Stimulated activated CD4-positive, alpha-beta T cell treated with anti-CD3 and anti-CD28 coated beads, Interleukin-1b, Interleukin-23, amount 100 ng/mL, for 24 hours (primary cell): ENCODE data around the gene CAMTA1.

Source experiments
- DNase-seq, 4 experiments: peaks; one replicate each; pipeline ENCODE4 v3.0.0-alpha.2; 2020; ENCODE audit warnings: low read depth in 4 of 4, low spot score in 1 of 4

CAMTA1 gene

GRCh38 chr1:7293702-7294629 is 508.7 kb downstream of the CAMTA1 start:
- no peak for DNase-seq

- DNase-seq: no peak
These were observed 509.4 kb downstream of the CAMTA1 start for GRCh38 chr1:7294636-7295035.

DNA sequence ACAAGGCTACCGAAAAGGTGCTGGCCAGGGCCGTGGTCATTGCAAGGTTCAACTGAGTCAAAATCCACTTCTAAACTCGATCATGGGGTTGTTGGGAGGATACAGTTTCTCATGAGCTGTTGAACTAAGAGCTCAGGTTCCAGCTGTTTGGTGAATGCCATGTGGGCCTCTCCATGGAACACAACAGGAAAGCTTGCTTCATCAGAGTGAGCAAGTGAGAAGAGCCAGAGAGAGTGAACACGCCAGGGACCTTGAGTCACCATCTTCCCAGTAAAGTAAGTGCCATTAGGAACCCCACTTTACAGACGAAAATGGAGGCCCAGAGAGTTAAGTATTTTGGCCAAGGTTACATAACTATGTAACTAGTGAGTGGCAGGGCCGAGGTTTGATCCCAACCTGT is 510.7 kb downstream of the CAMTA1 start:
- DNase-seq: no peak

DNA sequence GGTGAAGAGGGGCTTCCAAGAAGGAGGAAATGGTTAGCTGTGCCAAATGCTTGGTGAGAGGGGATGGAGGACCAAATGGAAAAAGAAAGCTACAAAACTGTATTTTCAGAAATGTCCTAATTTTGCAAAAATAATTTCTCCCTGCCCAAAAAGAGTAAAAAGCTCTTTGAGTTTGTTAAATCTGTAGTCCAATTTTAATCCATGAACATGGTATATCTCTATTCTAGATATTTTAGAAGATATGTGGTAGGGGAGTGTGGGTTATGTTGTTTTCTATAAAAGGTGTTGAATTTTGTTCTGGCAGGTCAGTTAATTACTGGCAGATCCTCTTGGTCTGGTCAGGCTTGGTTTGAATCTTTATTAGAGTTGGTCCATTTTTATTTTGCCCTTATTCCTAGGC is 511.7 kb downstream of the CAMTA1 start:
- no peak for DNase-seq

- DNase-seq: no peak
These were observed 512.9 kb downstream of the CAMTA1 start for GRCh38 chr1:7298145-7298544.

GRCh38 chr1:7298749-7299151 is 513.5 kb downstream of the CAMTA1 start:
- no peak for DNase-seq

GRCh38 chr1:7299329-7299799 is 514.1 kb downstream of the CAMTA1 start:
- DNase-seq: no peak

GRCh38 chr1:7299994-7300393 is 514.7 kb downstream of the CAMTA1 start:
- DNase-seq: no peak

GRCh38 chr1:7300893-7301663 is 515.8 kb downstream of the CAMTA1 start:
- DNase-seq: no peak

DNA sequence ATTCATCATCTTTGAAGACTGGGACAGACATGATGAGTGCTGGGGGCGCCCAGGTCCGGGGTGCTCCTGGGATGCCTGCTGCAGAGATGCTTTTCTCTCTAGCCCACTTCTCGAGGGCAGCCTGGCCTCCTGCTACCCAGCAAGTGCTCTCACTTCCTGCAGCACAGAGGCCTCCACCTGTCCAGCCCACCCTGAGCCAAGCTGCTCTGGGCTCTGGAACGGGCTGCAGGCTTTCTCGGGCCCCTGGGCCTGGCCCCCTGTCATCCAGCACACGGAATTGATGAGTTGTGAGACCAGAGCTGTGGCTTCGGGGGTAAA is 516.4 kb downstream of the CAMTA1 start:
- DNase-seq: no peak

DNA sequence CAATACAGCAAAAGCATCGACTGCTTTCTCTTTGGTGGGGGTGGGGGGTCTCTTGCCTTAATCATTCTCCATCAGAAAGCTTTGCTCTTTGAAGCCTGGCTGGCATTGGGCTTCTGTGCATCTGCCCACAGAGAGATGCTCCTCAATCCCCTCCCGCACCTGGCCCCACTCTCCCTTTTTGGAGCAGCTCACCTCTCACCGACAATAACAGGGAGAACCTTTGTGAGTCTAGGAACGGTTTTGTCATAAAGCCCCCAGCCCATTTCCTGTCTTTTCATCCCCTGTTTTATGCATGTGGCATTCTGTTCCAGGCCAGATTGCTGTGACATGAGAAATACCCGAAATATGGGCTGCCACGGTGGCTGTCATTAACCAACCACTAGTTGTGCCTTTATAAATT is 516.9 kb downstream of the CAMTA1 start:
- DNase-seq: no peak

DNA sequence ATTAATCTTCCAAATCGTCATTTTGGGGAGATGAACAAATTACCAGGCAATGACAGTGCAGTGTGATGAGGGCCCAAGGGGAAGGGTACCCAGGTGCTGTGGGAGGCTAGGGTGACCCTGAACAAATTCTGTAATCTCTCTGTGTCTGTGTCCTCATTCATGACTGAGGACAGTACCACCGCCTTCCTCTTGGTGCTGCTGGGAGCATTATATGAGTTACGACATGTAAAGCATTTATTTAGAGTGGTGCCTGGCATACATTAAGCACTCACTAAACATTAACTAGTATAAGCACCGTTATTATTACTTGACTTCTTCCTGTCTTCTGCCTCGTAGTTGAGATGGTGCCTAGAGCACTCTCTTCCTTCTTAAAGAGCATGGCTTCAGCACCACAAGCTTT is 517.6 kb downstream of the CAMTA1 start:
- no peak for DNase-seq

DNA sequence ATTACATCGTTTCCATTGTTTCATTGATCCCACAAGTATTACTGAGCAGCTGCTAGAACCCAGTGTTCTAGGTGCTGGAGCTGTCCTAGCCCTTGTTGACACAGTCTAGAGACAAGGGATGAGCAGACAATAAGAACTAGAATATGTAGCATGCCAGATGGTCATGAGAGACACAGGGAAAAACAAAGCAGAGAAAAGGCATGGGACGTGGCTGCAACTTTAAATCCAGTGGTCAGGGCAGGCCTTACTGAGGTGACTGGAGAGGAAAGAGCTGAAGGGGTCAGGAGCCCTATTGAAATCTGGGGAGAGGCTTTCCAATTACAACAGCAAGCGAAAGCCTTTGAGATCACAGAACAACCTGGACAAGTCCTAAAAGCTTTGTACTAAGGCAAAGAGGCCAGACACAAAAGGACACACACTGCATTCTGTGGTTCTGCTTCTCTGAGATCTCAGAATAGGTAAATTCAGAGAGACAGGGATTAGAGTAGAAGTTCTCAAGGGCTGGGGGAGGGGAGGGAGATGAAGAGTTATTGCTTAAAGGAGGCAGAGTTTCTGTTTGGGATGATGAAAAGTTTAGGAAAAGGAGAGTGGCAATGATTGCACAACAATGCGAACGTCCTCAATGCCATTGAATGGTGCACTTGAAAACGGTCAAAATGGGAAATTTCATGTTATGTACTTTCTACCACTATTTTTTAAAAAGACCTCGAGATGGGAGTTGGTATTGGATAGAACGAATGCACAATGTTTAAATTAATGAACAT is 518.5 kb downstream of the CAMTA1 start:
- no peak for DNase-seq

DNA sequence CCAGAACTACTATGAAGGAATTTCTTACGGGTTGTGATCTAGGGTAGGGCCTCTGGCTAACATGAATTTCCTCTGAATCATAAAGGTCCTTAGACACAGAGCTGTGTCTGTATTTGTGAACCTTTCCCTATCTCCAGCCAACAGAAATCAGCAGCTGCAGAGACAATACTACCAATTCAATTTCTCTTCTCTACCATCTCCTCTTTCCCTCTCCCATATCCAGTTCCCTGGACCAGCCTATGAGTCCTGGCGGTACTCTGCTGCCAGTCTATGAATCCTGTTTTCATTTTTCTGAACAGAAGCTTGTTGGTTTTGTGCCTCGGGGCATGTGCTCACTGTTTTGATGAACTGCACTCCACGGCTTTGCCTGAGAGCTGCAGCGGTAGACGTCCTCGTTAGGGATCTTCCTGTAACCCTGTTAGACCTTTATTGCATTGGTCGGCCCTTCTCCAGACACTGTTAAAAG is 527.9 kb downstream of the CAMTA1 start:
- DNase-seq: no peak

- no peak for DNase-seq
These were observed 528.6 kb downstream of the CAMTA1 start for GRCh38 chr1:7313826-7314225.

DNA sequence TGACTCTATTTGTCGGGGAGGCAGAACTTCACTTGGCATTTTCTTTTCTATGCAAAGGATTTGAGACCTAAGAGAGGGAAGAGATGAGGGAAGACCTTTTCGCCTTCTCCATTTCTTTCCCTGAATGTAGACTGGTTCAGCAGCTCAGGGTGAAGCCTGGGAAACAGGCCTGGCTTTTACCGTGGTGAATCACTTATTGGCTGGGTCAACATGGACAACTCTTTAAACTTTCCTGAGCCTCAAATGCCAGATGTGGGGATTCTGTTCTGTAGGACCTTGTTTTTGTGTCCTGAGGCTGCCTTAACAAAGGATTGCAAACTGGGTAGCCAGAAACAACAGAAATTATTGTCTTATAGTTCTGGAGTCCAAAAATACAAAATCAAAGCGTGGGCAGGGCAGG is 530.1 kb downstream of the CAMTA1 start:
- no peak for DNase-seq

- no peak for DNase-seq
These were observed 530.7 kb downstream of the CAMTA1 start for GRCh38 chr1:7315946-7316345.

DNA sequence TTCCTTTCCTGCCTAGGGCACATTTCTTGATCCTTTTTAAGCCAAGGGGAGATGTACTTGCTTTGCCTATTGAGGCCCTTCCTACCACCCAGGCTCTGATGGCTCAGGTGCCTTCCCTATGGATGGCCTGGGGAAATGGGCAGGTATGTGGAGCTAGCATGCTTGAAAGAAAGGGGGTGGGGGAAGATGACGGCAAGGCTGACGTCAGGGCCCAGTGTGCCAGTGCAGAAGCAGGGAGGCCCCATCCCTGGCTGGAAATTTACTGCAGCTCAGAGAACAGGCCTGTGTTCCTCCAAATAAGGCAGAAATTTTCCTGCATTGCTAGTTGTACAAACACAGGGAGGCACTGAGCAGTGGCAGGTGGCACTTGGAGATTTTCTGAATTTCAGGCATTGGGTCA is 532.6 kb downstream of the CAMTA1 start:
- DNase-seq: no peak

DNA sequence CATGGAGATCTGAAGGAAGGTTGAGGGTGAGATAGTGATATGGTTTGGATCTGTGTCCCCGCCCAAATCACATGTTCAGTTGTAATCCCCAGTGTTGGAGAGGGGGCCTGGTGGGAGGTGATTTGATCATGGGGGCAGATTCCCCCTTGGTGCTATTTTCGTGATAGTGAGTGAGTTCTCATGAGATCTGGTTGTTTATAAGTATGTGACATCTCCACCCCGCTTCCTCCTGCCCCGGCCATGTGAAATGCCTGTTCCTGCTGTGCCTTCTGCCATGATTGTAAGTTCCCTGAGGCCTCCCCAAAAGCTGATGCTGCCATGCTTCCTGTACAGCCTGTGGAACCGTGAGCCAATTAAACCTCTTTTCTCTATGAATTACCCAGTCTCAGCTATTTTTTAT is 533.9 kb downstream of the CAMTA1 start:
- no peak for DNase-seq

- DNase-seq: no peak
These were observed 535.4 kb downstream of the CAMTA1 start for GRCh38 chr1:7320661-7321060.

- no peak for DNase-seq
These were observed 537.1 kb downstream of the CAMTA1 start for GRCh38 chr1:7322283-7322785.
